DMS79 treated with DMSO at 0.1 percent for 48 hours (cell line): ENCODE data around the gene EYA3.

ENCODE experiments used
- DNase-seq: peaks from one replicate; lab custom pipeline; 2025; lab: John Stamatoyannopoulos, UW

EYA3 gene

GRCh38 chr1:27970401-27970800 lies 118.0 kb downstream of the EYA3 start:
- no peak for DNase-seq

- DNase-seq = no peak
Measured at GRCh38 chr1:27968692-27969091, 119.7 kb downstream of the EYA3 start.

- DNase-seq = no peak
Measured at GRCh38 chr1:27967884-27968466, 120.4 kb downstream of the EYA3 start.

- DNase-seq = no peak
Measured at GRCh38 chr1:27967106-27967883, 121.1 kb downstream of the EYA3 start.

GRCh38 chr1:27966402-27967105 lies 121.9 kb downstream of the EYA3 start:
- DNase-seq = no peak

GRCh38 chr1:27963393-27963792 lies 125.0 kb downstream of the EYA3 start:
- DNase-seq = no peak

- DNase-seq = no peak
Measured at GRCh38 chr1:27961646-27962221, 126.7 kb downstream of the EYA3 start.

GRCh38 chr1:27960762-27961645 lies 127.4 kb downstream of the EYA3 start:
- DNase-seq = no peak

- peak; percentile 86 for DNase-seq
Measured at GRCh38 chr1:27959792-27960603, 128.4 kb downstream of the EYA3 start, which contains the start of gene XKR8. Gene XKR8 (plus strand): TSS chr1:27959973. CDS start chr1:27960070, 97 bp downstream.

GRCh38 chr1:27958513-27958912 lies 129.9 kb downstream of the EYA3 start:
- DNase-seq = no peak

GRCh38 chr1:27957655-27958054 lies 130.8 kb downstream of the EYA3 start:
- no peak for DNase-seq

- no peak for DNase-seq
Measured at GRCh38 chr1:27956761-27957160, 131.6 kb downstream of the EYA3 start.

- no peak for DNase-seq
Measured at GRCh38 chr1:27955076-27955475, 133.3 kb downstream of the EYA3 start.

GRCh38 chr1:27954186-27954585 lies 134.2 kb downstream of the EYA3 start:
- no peak for DNase-seq

GRCh38 chr1:27952147-27952546 lies 136.3 kb downstream of the EYA3 start:
- DNase-seq = no peak

GRCh38 chr1:27951396-27951795 lies 137.0 kb downstream of the EYA3 start:
- DNase-seq = no peak

- DNase-seq = no peak
Measured at GRCh38 chr1:27949027-27949426, 139.4 kb downstream of the EYA3 start.

GRCh38 chr1:27945020-27945419 lies 143.4 kb downstream of the EYA3 start:
- DNase-seq = no peak

- no peak for DNase-seq
Measured at GRCh38 chr1:27941671-27942540, 146.5 kb downstream of the EYA3 start.
